ENCODE data around the gene IFITM1.

- TF ChIP-seq RAD21 (CRISPR knock-in tag; IDR thresholded peaks at IDR 0.05) (no peak), ATF1 (CRISPR knock-in tag; IDR thresholded peaks at IDR 0.05) (no peak), ZBTB38 (CRISPR knock-in tag; IDR thresholded peaks at IDR 0.05) (no peak)
Measured at GRCh38 chr11:294780-295179, 19.1 kb upstream of the IFITM1 start.
